Tibial artery (tissue), 4 donors: ENCODE measurements around the gene SERGEF.
A peak's percentile ranks its signal among the peaks of the same experiment; 100 is the strongest.

ENCODE experiments used
- DNase-seq, 2 donors: peaks; one replicate each; pipeline ENCODE4 v3.0.0-alpha.2; 2019
- H3K27ac ChIP-seq, 2 donors: fragments of 200-600 bp; sonication (generic) in 1 of 2; 1 replicate in 1 of 2; 2 replicates in 1 of 2; pipeline ENCODE4 v1.5.1; 2018 to 2019; ENCODE audit warnings: mild to moderate bottlenecking in 1 of 2
- H3K27me3 ChIP-seq, 2 donors: fragments of 200-600 bp; sonication (generic) in 1 of 2; one replicate each; pipeline versions ENCODE4 v1.5.1 to v1.6.0; 2016 to 2019
- H3K36me3 ChIP-seq, 3 donors: fragments of 200-600 bp; sonication (generic) in 2 of 3; one replicate each; pipeline ENCODE4 v1.5.1; 2016 to 2019; ENCODE audit warnings: mild to moderate bottlenecking in 2 of 3
- H3K4me1 ChIP-seq, 4 donors: fragments of 200-600 bp; sonication (generic) in 2 of 4; 1 replicate in 3 of 4; 2 replicates in 1 of 4; pipeline ENCODE4 v1.5.1; 2016 to 2019
- H3K4me3 ChIP-seq, 2 donors: fragments of 200-600 bp; sonication (generic) in 1 of 2; 1 replicate in 1 of 2; 2 replicates in 1 of 2; pipeline ENCODE4 v1.5.1; 2018 to 2019; ENCODE audit warnings: mild to moderate bottlenecking in 2 of 2
- H3K9me3 ChIP-seq, 3 donors: fragments of 200-600 bp; sonication (generic) in 1 of 3; one replicate each; pipeline ENCODE4 v1.5.1; 2016 to 2019
- intact Hi-C: fragments of 100-400 bp; cut with DNase I; formaldehyde crosslinking; loops from one replicate; pipeline ENCODE4 v1.15.0; 2023; ENCODE audit warnings: low total_unique reads
- TF ChIP-seq, protein P1 (sequence below), 2 experiments: fragments of 200-600 bp in 1 of 2; fragments of 450-650 bp in 1 of 2; IDR thresholded peaks; one replicate each; pipeline ENCODE4 v1.5.1; 2017 to 2019; ENCODE audit warnings: antibody characterized with exemption in 2 of 2, mild to moderate bottlenecking in 1 of 2, moderate library complexity in 1 of 2

The SERGEF gene

DNA sequence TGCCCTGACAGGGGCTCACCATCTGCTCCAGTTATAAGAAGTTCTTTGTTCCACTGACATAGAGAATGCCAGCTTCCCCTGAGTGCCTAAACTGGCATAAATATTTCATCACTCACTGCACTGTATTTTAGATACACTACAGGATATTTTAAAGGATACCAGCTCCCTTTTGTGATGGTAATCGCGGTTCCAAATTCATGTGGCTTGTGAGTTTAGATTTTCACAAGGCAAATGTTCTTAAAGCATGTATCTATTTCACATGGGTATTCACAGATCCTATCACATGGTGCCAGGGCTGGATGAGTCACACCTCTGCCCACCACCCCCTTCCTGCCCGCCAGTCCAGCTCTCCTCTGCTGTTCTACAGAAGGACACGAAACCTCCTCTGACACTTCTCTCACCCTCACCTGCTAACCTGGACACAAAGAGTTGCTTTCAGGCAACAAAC is 172.7 kb downstream of the SERGEF start:
- peaks cover 0 to 3% (median 0%) of the 10 kb centered on the region in 3 donors for H3K36me3 ChIP-seq
- no peaks in the 10 kb centered on the region for H3K27me3 ChIP-seq
- intact Hi-C loops, result no loop called here
- DNase-seq, result no peak
- TF ChIP-seq, protein P1, sequence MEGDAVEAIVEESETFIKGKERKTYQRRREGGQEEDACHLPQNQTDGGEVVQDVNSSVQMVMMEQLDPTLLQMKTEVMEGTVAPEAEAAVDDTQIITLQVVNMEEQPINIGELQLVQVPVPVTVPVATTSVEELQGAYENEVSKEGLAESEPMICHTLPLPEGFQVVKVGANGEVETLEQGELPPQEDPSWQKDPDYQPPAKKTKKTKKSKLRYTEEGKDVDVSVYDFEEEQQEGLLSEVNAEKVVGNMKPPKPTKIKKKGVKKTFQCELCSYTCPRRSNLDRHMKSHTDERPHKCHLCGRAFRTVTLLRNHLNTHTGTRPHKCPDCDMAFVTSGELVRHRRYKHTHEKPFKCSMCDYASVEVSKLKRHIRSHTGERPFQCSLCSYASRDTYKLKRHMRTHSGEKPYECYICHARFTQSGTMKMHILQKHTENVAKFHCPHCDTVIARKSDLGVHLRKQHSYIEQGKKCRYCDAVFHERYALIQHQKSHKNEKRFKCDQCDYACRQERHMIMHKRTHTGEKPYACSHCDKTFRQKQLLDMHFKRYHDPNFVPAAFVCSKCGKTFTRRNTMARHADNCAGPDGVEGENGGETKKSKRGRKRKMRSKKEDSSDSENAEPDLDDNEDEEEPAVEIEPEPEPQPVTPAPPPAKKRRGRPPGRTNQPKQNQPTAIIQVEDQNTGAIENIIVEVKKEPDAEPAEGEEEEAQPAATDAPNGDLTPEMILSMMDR (IDR thresholded peaks at IDR 0.05), result no peak
- no peak overlapping the region for H3K27ac ChIP-seq
- no peaks in the 10 kb centered on the region for H3K4me1 ChIP-seq
- H3K4me3 ChIP-seq, result no peak overlapping the region
- H3K9me3 ChIP-seq, result no peaks in the 10 kb centered on the region

- Histone ChIP-seq H3K27me3 (no peaks in the 10 kb centered on the region), H3K27ac (no peak overlapping the region), H3K36me3 (no peaks in the 10 kb centered on the region), H3K4me3 (no peak overlapping the region), H3K9me3 (no peaks in the 10 kb centered on the region), H3K4me1 (no peaks in the 10 kb centered on the region)
- intact Hi-C loops, result no loop called here
- TF ChIP-seq, protein P1 (IDR thresholded peaks at IDR 0.05), result no peak
- no peak for DNase-seq
Measured at GRCh38 chr11:17839450-17839849, 173.4 kb downstream of the SERGEF start.

DNA sequence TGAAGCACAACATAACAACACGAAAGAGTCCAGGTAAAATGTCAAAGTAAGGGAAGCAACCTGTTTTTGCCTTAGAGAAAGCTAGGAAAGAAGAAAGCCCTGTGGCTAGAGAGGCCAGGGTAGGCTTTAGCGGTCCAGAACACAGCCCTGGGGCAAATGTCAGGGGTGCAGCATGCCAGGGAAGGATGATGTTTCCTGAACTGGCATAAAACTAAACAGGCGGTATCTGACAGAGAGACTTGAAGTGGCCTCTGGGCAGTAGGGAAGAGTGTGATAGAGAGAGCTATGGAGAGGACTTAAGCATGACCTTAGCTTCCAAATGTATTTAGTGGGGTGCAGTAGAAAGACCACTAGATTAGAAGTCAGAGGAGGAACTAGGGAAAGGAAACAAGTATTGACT is 174.7 kb downstream of the SERGEF start:
- Histone ChIP-seq H3K36me3 (no peaks in the 10 kb centered on the region), H3K9me3 (no peaks in the 10 kb centered on the region), H3K4me3 (no peak overlapping the region), H3K27ac (no peak overlapping the region), H3K4me1 (no peaks in the 10 kb centered on the region), H3K27me3 (no peaks in the 10 kb centered on the region)
- DNase-seq, result no peak
- TF ChIP-seq, protein P1 (IDR thresholded peaks at IDR 0.05), result no peak
- intact Hi-C loops, result no loop called here

- H3K4me1 ChIP-seq, result peaks cover 0 to 13% (median 3%) of the 10 kb centered on the region in 4 donors
- no peak overlapping the region for H3K4me3 ChIP-seq
- H3K9me3 ChIP-seq, result no peaks in the 10 kb centered on the region
- H3K36me3 ChIP-seq, result no peaks in the 10 kb centered on the region
- TF ChIP-seq, protein P1 (IDR thresholded peaks at IDR 0.05), result no peak
- no peak for DNase-seq
- intact Hi-C loops, result no loop called here
- no peaks in the 10 kb centered on the region for H3K27me3 ChIP-seq
- H3K27ac ChIP-seq, result no peak overlapping the region
Measured at GRCh38 chr11:17831883-17832282, 181.0 kb downstream of the SERGEF start.

GRCh38 chr11:17831228-17831627 is 181.6 kb downstream of the SERGEF start:
- no peak overlapping the region for H3K27ac ChIP-seq
- H3K4me3 ChIP-seq, result no peak overlapping the region
- no peaks in the 10 kb centered on the region for H3K27me3 ChIP-seq
- H3K4me1 ChIP-seq, result peaks cover 0 to 13% (median 3%) of the 10 kb centered on the region in 4 donors
- intact Hi-C loops, result no loop called here
- TF ChIP-seq, protein P1 (IDR thresholded peaks at IDR 0.05), result no peak
- no peaks in the 10 kb centered on the region for H3K36me3 ChIP-seq
- no peak for DNase-seq
- H3K9me3 ChIP-seq, result no peaks in the 10 kb centered on the region

DNA sequence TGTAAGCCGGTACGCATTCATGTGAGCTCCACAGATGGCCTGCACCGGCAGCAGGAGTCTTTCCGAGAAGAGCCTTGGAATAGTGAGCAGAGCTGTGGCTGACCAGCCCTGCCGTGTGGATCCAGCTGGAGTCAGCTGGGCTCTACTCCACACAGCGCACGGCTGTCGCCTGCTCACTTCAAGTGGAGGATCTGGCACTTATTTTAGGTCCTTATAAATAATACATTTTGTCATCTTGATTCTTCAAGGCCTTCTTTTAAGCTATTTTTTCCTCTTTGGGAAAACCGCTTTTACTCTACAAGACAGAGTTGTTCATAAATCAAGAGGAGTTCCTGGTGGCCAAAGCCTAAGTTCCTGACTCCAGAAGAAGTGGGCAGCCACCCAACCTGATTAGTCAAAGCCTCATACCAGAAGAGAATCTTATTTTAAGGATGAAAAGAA is 184.5 kb downstream of the SERGEF start:
- peaks cover 0 to 13% (median 3%) of the 10 kb centered on the region in 4 donors for H3K4me1 ChIP-seq
- TF ChIP-seq, protein P1 (IDR thresholded peaks at IDR 0.05), result no peak
- no peak overlapping the region for H3K4me3 ChIP-seq
- peak in 1 of 2 donors; percentile 65 for DNase-seq
- no peak overlapping the region for H3K27ac ChIP-seq
- intact Hi-C loops, result no loop called here
- no peaks in the 10 kb centered on the region for H3K27me3 ChIP-seq
- H3K9me3 ChIP-seq, result no peaks in the 10 kb centered on the region
- no peaks in the 10 kb centered on the region for H3K36me3 ChIP-seq
